ENCODE data around the gene OR14C36.

Gene OR14C36

DNA sequence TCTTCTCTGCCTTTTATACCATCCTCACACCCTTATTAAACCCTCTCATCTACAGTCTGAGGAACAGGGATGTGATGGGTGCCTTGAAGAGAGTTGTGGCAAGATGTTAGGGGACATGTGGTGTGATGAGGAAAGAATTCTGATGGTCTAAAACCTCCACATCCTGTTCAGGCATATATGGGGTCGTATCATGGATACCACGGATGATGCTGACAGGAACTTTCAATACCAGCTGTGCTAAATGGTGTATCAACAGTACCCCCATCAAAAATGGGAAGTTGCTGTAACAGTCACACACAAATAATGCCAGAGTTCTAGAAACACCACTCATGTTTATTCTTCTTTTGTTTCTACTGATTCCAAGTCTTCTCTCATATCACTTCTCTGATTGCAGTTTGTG is 39.9 kb downstream of the OR14C36 start:
- Mint-ChIP-seq H3K9me3 (no peaks in the 10 kb centered on the region), H3K27me3 (peaks cover 9% of the 10 kb centered on the region), H3K4me1 (no peaks in the 10 kb centered on the region), H3K4me3 (no peak overlapping the region), H3K36me3 (no peaks in the 10 kb centered on the region), H3K27ac (no peak overlapping the region)

DNA sequence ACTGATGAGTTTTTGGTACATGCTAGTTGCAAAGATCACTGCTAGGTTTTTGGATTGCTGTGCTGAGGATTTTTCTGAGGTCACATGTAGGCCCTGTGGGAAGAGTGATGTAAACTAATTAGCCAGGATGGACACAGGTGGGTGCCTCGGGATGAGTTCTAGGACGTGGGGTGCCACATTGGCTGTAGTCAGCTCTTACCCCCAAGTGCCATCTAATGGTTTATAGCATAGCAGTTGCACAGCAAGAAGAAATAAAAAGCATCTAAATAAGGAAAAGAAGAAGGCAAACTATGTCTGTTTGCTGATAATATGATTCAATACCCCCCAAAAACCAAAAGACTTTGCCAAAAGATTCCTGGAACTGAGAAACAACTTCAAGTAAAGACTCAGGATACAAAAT is 44.5 kb downstream of the OR14C36 start:
- no peaks in the 10 kb centered on the region for H3K36me3 Mint-ChIP-seq
- no peak overlapping the region for H3K4me3 Mint-ChIP-seq
- H3K9me3 Mint-ChIP-seq, result no peaks in the 10 kb centered on the region
- H3K4me1 Mint-ChIP-seq, result no peaks in the 10 kb centered on the region
- peaks cover 9% of the 10 kb centered on the region for H3K27me3 Mint-ChIP-seq
- H3K27ac Mint-ChIP-seq, result no peak overlapping the region
